Measurements from ENCODE around the gene TMED9. TPM values are rescaled to one million over a fixed set of nuclear protein-coding genes. Genes with fewer than 3 reads are reported as not detected.

Gene TMED9
- total and polyA plus RNA-seq, 2 donors (not counting 3 experiments of a cell fraction or from before 2014, with no cell fraction given) = 291 to 331 TPM

GRCh38 chr5:177605078-177605477 lies 13.1 kb downstream of the TMED9 start:
- H3K27ac ChIP-seq (ENCODE audit: insufficient read depth, low read depth, low read length) = no peak overlapping the region
- no peak overlapping the region for H2AFZ ChIP-seq (ENCODE audit: low read depth, low read length)
- H3K9me3 ChIP-seq (replicated peaks; ENCODE audit: control insufficient read depth, insufficient read depth, low read length) = no peaks in the 10 kb centered on the region
- no TSS peak for BruUV-seq (replicated peaks)
- no peaks in the 10 kb centered on the region for H4K20me1 ChIP-seq (replicated peaks; ENCODE audit: control insufficient read depth, extremely low read depth, insufficient read depth, low read length)
- H3K4me1 ChIP-seq (ENCODE audit: control insufficient read depth, extremely low read depth, insufficient read depth, low read length) = peaks cover 8% of the 10 kb centered on the region
- peaks cover 5% of the 10 kb centered on the region for H3K79me2 ChIP-seq (ENCODE audit: control insufficient read depth, insufficient read depth, low read length)
- no peaks in the 10 kb centered on the region for H3K27me3 ChIP-seq (ENCODE audit: control insufficient read depth in 2 of 2, insufficient read depth in 2 of 2, low read length in 2 of 2)
- H3K4me2 ChIP-seq (ENCODE audit: insufficient read depth, low read length) = no peak overlapping the region
- TF ChIP-seq POLR2AphosphoS5 (IDR thresholded peaks at IDR 0.05; ENCODE audit: insufficient read depth, low read depth, low read length) (no peak), MYC (IDR thresholded peaks at IDR 0.05; ENCODE audit: low read depth, low read length) (no peak), FOS (IDR thresholded peaks at IDR 0.05; ENCODE audit: borderline replicate concordance, insufficient read depth, low read length) (no peak), JUN (IDR thresholded peaks at IDR 0.05; ENCODE audit: borderline replicate concordance, insufficient read depth, insufficient read length, low read depth) (no peak), EZH2 (IDR thresholded peaks at IDR 0.05; ENCODE audit: borderline replicate concordance, low read depth, low read length, severe bottlenecking) (no peak), POLR2A (IDR thresholded peaks at IDR 0.05; ENCODE audit: low read depth, low read length) (no peak), MAX (IDR thresholded peaks at IDR 0.05; ENCODE audit: insufficient read depth, insufficient read length) (no peak), GATA2 (IDR thresholded peaks at IDR 0.05; ENCODE audit: insufficient read depth, insufficient read length, low read depth, low read length) (no peak)
- TF ChIP-seq, protein P1, sequence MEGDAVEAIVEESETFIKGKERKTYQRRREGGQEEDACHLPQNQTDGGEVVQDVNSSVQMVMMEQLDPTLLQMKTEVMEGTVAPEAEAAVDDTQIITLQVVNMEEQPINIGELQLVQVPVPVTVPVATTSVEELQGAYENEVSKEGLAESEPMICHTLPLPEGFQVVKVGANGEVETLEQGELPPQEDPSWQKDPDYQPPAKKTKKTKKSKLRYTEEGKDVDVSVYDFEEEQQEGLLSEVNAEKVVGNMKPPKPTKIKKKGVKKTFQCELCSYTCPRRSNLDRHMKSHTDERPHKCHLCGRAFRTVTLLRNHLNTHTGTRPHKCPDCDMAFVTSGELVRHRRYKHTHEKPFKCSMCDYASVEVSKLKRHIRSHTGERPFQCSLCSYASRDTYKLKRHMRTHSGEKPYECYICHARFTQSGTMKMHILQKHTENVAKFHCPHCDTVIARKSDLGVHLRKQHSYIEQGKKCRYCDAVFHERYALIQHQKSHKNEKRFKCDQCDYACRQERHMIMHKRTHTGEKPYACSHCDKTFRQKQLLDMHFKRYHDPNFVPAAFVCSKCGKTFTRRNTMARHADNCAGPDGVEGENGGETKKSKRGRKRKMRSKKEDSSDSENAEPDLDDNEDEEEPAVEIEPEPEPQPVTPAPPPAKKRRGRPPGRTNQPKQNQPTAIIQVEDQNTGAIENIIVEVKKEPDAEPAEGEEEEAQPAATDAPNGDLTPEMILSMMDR (IDR thresholded peaks at IDR 0.05; ENCODE audit: extremely low read depth in 1 of 2, insufficient read depth in 1 of 2, low read depth in 1 of 2, low read length in 2 of 2) = no peak
- H3K36me3 ChIP-seq (ENCODE audit: control insufficient read depth in 2 of 2, extremely low read depth in 1 of 2, insufficient read depth in 2 of 2, low read length in 2 of 2) = peaks cover 0 to 9% of the 10 kb centered on the region in 2 experiments
- CTCF ChIA-PET = no interaction called here
- H3K9me1 ChIP-seq (replicated peaks; ENCODE audit: control insufficient read depth, extremely low read depth, insufficient read depth, low read length) = no peaks in the 10 kb centered on the region
- dilution Hi-C loops (cut with MboI; ENCODE audit: extremely low pct_ligation_motif_present, low sequenced_read_pairs) (no loop called here), intact Hi-C loops (cut with micrococcal nuclease) (no loop called here)
- POLR2A ChIA-PET = no interaction called here
- FAIRE-seq (no peak), DNase-seq (ENCODE audit: low read depth, low spot score) (no peak)
- H3K9ac ChIP-seq (replicated peaks; ENCODE audit: extremely low read depth, insufficient read depth, low read length) = no peak overlapping the region
- H3K4me3 ChIP-seq (replicated peaks in 1 of 3; ENCODE audit: insufficient read depth in 1 of 3, low read depth in 1 of 3, low read length in 3 of 3) = no peak overlapping the region
